ENCODE results near the gene BSG.
"Not testable (repeated sequence)": the region's sequence is repeated elsewhere in the genome, so short reads cannot be mapped to it uniquely, and the experiment has no call there.

Gene BSG

DNA sequence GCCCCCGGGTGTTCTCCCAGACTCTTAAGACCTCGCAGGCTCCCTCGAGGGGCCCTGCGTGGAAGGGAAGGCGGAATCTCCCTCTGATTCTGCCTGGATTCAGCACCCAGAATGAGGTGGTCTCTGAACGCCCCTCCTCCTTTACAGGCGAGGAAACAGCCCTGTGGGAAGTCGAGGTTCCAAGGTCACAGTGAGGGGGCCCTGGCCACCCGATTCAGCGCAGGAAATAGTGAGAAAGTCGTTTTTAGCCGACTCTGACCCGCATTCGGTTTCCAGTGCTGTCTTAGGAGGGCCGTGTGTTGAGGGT lies 1.1 kb downstream of the BSG start:
- no peak for FAIRE-seq

DNA sequence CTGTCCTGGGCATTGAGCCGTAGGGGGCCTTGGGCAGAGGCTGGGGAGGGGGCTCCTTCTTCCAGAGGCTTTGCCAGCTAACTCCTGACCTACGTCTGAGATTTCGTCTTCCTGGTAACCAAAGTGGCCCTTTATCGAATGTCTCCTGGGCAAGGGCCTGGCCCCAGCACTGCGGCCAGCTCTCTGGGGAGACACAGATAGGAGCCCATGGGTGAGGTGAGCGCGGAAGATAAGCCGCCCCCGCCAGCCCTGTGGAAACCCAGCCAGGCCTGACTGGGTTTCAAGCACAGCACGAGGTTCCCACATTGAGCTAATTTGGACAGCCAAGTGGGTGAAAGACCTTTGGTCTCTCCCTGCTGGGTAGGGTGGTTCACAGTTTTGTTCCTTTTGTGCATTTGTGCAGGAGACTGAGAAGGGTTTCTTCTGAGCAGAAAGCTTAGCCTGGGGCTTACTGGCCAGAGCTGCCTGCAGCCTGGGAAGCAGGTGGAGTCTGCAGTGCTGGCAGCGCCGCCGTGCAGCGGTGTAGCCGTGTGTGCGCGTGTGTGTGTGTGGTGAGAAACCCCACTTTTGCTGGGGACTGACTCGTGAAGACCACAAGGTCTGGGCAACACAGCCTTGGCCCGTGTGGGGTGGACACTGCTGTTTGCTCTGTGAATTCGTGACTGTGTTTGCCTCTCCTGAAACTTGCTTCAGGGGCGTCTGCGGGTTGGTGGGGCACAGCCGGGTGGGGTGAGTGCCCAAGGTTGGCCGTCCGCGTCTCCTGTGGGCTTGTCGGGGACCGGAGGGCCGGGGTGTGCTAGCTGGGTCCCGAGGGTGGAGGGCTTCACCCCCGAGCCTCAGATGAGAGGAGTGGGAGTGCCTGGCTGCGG lies 2.5 kb downstream of the BSG start:
- no peak for FAIRE-seq

DNA sequence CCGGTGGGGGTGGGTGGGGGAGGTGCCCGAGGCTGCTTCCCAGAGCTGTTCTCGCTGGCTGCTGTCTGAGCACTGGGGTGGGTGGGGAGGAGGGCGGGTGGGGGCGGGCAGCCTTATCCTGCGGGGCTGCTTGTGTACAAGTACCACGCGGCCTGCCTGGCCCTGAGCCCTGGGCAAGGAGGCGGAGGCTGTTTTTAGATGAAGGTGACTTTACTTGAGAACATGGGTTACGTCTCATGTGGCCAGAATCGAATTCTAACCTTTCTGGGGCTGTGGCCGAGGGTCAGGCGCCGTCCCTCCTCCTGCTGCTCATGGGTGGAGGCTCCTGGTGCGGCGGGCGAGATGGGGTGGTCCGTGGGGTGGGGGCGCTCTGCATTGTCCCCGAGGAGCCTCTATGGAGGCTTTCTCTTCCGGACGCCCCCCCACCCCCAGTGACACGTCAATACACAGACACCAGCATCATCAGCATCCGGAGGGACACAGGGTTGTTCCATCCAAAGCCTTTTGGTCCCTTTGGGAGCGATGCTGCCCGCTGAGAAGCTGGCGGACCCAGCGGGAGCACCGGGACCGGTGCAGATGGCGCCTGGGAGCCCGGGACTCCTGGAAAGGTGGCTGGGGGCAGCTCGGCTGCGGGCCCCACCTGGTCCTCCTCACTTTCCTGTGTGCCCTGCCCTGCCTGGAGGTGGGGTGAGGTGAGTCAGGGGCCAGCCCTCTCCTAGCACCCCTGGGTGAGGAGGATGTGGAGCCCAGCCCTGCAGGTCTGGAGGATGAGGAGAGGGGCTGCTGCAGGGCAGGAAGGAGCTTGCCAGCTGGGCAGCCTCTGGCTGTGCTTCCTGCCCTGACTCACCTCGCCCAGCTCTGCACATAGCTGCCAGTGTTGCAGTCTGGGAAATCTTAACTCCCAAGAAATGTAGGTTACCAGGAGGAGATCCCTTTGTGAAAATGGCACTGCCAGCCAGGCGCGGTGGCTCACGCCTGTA lies 3.4 kb downstream of the BSG start:
- no peak for FAIRE-seq

DNA sequence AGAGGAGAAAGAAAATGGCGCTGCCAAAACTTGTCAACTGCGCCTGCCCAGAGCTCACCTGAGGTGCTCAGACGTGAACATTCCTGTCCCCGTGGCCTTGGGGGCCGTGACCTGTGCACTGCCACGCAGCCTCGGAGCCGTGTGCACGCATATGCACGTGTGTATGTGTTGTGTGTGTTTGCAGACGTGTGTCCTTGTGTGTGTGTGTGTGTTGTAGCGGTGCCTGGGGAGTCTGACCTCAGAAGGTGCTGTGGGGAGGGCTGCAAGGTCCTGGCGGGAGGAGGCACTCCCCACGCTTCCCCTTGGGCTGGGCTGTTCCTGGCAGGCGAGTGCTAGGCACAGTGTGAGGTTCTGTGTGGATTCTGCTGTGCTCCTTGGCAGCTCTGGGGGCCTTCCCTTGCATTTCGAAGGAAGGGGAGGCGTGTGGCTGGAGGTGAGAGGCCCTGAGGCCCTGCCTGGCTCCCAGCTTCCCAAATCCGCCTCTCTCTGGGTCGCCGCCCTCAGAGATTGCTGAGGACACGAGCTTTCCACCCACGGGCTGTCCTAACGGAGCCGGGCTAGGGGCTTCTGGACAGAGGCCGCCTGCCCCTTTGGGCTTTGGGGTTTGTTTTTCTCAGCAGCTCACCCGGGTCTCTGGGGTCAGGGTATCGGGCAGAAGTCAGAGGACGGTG lies 4.5 kb downstream of the BSG start:
- FAIRE-seq: no peak

DNA sequence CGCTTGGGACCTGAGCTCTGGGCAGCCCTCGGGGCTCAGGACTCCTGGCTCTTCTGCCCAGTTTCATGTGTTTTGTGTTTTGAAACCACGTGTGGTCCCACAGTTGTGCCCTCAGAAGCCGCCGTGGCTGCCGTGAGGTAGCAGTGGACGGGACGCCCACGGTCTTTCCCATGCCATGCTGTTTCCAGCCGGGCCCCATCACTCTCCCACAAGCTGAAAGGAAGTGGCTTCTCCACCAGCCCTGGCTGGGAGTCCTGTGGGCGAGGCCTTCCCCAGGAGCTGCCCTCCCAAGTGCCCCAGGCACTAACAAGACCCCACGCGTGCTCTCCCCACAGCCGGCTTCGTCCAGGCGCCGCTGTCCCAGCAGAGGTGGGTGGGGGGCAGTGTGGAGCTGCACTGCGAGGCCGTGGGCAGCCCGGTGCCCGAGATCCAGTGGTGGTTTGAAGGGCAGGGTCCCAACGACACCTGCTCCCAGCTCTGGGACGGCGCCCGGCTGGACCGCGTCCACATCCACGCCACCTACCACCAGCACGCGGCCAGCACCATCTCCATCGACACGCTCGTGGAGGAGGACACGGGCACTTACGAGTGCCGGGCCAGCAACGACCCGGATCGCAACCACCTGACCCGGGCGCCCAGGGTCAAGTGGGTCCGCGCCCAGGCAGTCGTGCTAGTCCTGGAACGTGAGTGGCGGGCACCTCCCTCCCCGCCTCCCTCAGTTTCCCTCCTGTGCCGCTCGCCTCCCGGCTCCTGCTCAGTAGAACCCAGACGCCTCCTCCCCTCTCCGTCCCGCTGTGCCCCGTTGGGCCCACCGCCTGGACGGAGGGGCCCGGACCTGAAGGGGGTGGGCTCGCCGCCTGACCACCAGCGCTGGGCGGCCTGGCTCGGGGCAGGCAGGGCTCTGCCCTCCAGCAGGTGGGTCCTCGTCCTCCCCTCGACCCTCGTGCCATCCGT lies 5.3 kb downstream of the BSG start:
- FAIRE-seq: no peak

DNA sequence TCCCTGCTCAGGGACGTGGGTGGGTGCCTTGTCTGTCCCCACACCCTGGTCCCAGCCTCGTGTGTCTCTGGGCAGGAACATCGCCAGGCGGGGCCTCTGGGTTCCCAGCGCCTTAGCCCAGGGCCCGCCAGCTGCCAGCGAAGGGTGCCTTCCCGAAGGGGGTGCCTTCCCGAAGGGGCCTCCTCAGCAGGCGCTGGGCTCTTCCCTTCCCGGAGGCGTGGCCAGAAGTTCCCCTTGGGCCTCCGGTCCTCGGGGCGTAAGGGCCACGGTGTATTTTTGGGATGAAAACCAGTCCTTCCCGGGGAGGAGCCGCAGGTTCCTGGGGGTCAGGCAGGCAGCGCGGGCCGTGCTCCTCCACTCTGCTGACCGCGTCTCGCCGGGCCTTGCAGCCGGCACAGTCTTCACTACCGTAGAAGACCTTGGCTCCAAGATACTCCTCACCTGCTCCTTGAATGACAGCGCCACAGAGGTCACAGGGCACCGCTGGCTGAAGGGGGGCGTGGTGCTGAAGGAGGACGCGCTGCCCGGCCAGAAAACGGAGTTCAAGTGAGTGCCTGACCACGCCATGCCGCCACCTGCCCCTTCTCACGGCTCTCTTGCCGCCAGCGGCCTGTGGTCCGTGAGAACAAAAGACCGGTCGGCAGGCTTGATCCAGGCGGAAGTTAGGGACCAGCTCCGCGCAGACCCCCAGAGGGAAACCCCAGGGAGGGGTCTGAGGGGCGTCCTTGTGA lies 6.9 kb downstream of the BSG start:
- FAIRE-seq: no peak

DNA sequence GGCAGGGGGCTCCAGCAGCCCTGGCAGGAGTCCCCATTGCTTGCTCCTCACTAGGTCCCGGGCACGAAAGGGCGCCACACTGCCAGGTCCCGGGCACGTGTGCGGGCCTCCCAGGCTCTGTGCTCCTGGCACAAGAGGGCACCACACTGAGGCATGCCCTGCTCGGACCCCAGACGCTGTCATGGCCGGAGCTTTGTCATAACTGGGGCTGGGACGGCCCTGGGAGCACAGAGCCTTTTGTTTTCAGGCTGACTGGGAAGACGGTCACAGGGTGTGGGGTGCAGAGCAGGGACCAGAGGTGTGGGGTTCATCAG lies 7.4 kb downstream of the BSG start:
- no peak for FAIRE-seq

DNA sequence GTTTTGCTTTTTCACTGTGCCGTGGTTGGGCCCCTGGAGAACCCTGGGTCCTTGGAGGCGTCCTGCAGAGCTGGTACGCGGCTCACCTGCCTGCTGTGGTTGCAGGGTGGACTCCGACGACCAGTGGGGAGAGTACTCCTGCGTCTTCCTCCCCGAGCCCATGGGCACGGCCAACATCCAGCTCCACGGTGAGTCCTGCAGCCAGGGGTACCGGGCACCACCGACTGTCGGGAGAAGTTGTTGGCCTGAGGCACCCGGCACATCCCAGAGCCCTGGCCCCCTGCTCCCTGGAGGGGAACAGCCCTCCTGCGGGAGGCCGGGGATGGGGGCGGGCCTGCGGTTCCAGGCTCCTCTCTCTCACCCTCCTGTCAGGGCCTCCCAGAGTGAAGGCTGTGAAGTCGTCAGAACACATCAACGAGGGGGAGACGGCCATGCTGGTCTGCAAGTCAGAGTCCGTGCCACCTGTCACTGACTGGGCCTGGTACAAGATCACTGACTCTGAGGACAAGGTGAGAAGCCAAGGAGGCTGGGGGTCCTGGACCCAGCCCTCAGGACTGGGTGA lies 8.0 kb downstream of the BSG start:
- FAIRE-seq: no peak

DNA sequence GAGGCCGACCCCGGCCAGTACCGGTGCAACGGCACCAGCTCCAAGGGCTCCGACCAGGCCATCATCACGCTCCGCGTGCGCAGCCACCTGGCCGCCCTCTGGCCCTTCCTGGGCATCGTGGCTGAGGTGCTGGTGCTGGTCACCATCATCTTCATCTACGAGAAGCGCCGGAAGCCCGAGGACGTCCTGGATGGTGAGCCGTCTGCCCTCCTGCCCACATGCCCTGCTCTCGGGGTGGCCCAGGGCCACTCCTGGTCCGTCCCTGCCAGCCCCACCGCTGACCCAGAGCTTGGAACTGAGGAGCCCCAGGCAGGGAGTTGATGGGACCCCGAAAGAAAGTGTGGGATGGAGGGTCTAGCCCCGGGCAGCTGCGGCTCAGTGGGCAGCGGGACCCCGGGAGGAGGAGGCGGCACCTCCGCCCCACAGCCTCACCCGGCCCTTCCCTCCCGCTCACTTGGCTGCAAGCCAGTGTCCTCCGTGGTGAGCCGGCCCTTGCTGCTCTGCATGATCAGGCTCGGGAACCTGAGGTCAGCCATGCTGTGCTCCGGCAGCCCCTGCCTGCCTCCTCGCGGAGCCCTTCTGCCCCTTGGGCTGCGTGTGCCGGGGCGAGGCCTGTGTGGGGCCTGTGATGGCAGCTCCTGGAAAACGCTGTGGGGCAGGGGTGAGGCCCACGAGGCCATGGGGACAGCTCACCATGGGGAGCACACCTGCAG lies 9.2 kb downstream of the BSG start:
- FAIRE-seq: no peak

DNA sequence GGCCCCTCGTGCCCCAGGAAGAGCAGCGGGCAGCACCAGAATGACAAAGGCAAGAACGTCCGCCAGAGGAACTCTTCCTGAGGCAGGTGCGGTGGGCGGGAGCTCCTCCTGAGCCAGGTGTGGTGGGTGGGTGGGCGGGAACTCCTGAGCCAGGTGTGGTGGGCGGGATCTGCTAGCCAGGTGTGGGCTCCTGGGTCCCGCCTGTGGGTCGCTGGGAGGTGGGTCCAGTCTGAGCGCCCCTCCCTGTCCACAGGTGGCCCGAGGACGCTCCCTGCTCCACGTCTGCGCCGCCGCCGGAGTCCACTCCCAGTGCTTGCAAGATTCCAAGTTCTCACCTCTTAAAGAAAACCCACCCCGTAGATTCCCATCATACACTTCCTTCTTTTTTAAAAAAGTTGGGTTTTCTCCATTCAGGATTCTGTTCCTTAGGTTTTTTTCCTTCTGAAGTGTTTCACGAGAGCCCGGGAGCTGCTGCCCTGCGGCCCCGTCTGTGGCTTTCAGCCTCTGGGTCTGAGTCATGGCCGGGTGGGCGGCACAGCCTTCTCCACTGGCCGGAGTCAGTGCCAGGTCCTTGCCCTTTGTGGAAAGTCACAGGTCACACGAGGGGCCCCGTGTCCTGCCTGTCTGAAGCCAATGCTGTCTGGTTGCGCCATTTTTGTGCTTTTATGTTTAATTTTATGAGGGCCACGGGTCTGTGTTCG lies 10.3 kb downstream of the BSG start:
- no peak for FAIRE-seq

DNA sequence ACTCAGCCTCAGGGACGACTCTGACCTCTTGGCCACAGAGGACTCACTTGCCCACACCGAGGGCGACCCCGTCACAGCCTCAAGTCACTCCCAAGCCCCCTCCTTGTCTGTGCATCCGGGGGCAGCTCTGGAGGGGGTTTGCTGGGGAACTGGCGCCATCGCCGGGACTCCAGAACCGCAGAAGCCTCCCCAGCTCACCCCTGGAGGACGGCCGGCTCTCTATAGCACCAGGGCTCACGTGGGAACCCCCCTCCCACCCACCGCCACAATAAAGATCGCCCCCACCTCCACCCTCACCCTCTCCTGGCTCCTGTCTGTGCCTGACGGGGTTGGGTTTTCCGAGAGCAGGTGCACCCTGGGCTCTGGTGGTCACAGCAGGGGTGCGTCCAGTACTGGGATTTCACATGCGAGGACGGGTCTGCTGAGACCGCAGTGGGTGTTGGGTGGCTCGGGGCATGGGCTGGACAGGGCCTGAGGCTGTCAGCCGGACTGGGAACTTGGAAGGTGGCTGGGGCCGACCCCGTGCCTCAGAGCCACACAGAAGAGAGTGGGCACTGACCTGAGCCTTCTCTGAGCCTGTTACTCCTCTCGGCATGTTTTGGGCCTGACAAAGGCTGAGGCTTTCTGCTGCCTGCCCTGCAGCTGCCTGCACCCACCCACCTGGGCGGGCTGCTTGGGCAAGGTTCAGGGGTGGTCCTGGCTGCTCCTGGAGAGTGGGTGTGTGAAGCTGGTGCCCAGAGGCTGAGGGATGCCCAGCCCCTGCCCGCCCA lies 11.0 kb downstream of the BSG start:
- FAIRE-seq: no peak

DNA sequence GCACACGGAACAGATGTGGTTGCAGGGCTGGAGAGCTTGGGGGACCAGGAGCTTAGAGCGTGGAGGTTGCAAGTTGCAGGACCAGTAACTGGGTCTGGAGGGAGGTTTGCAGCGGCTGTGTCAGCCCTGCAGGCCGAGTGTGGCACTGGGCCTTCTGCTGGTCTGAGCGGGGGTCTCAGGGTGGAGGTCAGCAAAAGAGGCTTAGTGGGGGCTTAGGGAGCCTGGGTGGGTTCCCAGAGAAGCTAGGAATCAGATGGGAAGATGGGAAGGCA lies 11.5 kb downstream of the BSG start:
- no peak for FAIRE-seq

DNA sequence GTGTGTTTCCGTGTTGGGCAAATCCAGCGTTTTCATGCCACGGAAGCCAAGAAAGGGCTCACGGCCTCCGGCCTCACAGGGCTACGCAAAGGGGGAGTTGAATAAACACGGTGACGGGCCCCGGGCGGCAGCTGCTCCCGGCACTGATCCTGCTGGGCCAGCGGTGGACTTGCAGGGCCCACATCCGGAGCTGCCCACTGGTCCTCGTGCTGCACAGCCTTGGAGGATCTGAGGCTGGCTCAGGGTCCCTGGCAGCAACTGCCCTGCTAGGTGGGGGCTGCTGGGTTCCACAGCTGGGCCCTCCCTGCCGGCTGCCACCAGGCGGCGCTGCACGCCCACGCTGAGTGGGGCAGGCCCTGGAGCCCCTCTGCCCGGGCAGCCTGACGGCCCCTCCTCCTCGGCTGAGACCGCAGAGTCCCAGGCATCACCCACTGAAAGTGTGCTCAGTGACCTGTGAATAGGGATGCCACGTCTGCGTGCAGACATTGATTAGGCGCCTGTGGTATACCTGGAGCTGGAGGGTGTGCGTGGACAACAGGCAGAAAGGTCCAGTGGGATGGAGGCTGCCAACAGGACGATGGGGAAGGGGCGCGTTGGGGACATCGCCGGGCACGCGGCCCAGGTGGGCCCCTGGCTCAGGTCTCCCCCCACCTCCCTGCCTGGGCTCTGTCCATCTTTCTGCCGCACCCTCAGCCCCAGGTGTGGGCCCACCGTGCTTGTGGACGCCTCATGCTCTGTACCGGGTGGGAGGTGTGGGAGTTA lies 12.0 kb downstream of the BSG start:
- no peak for FAIRE-seq

DNA sequence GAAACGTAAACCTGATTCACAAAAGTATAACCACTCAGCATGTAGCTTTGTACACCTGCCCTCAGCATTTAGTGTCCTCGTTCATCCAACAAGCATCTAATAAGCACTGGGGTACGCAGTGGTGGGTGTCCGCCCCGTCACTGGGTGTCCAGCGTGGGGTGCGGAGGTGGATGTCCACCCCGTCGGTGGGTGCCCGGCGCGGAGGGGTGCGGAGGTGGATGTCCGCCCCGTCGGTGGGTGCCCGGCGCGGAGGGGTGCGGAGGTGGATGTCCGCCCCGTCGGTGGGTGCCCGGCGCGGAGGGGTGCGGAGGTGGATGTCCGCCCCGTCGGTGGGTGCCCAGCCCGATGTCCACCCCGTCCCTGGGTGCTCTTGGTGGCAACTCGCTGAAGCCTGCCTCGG lies 12.8 kb downstream of the BSG start:
- not testable (repeated sequence) for FAIRE-seq

DNA sequence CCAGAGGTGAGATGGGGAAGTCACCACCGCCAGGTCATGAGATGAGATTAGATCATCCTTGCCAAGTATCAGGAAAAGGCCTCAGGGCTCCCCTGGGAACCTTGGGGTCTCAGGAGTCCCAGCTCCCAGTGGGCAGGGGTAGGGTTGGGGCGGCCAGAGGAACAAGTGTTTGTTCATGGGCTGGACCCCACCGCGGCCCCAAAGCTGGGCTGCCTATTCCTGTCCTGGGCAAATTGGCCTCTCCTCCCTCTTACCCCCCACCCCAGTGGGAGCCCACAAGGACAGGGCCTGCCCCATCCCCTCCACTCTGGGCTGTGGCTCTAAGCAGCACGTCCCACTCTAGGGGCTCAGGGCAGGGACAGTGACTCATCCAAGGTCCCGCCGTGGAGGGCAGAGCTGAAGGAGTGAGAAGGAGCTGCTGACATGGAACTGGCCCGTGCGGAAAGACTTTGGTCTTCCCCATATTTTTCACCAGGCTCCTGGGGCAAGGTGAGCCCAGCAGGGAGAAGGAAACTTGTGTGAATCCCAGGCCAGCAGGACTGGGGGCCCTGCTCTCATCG lies 13.2 kb downstream of the BSG start:
- no peak for FAIRE-seq

DNA sequence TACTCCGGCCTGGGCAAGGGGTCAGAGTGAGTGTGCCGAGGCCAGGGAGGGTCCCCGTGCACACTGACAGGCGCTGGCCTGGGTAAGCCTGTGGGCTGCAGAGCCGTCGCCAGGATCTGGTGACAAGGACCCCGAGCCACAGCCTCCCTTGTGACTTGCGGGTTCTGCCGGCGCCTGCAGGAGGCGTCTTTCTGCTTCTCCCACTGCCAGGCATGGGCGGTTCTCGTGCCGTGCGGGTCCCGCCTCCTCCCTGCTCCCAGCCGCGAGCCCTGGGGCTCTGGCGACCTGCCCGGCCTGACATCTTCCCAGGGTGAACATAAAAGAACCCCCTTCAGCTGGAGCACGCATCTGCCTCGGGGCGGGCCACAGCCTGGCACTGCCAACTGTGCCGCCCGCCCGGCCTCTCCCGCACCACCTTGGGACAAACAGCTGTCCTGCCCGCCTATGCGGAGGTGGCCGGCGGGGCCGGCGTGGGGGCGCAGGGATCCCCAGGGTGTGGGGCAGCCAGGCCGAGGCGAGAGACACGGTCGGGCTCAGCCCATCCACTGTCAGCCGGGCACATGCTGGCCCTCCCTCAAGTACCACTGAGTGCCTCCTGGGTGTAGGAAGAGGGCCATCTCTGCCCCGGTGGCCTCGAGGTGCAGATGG lies 15.8 kb downstream of the BSG start:
- FAIRE-seq: no peak

DNA sequence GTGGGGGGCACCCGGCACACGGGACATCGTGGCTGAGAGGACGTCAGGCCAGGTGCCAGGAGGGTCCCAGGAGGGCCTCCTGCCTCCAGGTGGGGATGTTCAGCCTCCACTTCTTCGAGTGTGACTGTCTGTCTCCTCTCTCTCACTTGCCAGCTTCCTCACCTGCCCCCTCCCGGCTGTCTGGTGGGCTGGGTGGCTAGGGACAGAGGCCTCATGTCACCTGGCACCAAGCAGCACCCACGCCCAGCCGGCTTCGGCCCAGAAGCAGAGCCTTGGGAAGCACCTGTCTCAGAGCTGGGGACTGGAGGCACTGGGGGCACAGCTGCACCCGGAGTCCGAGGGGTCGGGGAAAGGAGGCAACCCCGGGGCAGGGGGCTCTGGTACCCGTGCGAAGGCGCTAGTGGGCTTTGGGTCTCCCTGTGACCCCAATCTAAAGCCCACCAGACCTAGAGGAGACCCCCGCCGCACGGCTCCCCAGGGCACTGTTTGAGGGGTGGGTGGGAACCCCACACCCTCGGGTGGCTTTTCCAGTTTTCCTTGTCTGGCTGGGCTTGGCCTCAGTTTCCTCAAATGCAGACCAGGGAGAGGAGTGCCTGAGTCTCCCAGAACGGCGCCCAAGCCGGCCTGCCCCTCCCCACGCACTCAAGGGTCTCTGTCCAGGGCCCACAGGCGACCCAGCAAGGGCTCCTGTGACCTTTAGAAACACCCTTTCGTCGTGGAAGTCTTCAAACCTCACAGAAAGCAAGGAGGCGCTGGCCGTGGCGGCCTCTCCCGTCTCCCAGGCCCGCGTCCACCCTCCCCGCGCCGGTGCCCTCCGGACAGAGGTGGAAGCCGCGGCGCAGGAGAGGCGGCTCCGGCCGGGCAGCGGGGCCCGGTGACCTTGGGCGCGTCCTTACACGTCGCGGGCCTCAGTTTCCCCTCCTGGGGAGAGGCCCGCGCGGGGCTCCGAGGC lies 16.6 kb downstream of the BSG start:
- FAIRE-seq: no peak

All from TTC549 (cell line).